Transverse colon (tissue), 4 donors: Measurements from ENCODE around the gene SAXO1. TPM values are rescaled to one million over a fixed set of nuclear protein-coding genes. Genes with fewer than 3 reads are reported as not detected.

Source experiments
- DNase-seq: peaks from one replicate; pipeline ENCODE4 v3.0.0-alpha.2; 2019
- H3K27ac ChIP-seq, 4 donors: fragments of 200-600 bp; sonication (generic); 2 replicates each; pipeline ENCODE4 v1.5.1; 2016 to 2018; ENCODE audit warnings: inconsistent platforms in 4 of 4
- H3K27me3 ChIP-seq: fragments of 200-600 bp; sonication (generic); 2 replicates; pipeline ENCODE4 v1.5.1; 2017; ENCODE audit warnings: inconsistent platforms
- H3K36me3 ChIP-seq, 4 donors: fragments of 200-600 bp; sonication (generic); 2 replicates each; pipeline ENCODE4 v1.5.1; 2017 to 2019; ENCODE audit warnings: inconsistent platforms in 4 of 4
- H3K4me1 ChIP-seq, 4 donors: fragments of 200-600 bp; sonication (generic); 2 replicates each; pipeline ENCODE4 v1.5.1; 2017 to 2020; ENCODE audit warnings: inconsistent platforms in 4 of 4
- H3K4me3 ChIP-seq, 4 donors: fragments of 200-600 bp; sonication (generic); 1 replicate in 1 of 4; 2 replicates in 3 of 4; pipeline versions ENCODE4 v1.5.1 to v1.6.1; 2017 to 2019; ENCODE audit warnings: inconsistent platforms in 4 of 4
- H3K9me3 ChIP-seq, 2 donors: fragments of 200-600 bp; sonication (generic); 2 replicates each; pipeline ENCODE4 v1.5.1; 2017 to 2019; ENCODE audit warnings: inconsistent platforms in 2 of 2
- CTCF ChIP-seq, 5 experiments: fragments of 200-600 bp in 3 of 5; fragments of 450-650 bp in 2 of 5; sonication (generic) in 3 of 5; IDR thresholded peaks; 1 replicate in 2 of 5; 2 replicates in 3 of 5; pipeline ENCODE4 v1.5.1; 2016 to 2017; ENCODE audit warnings: antibody characterized with exemption in 5 of 5, inconsistent platforms in 3 of 5, mild to moderate bottlenecking in 2 of 5, moderate library complexity in 1 of 5
- EP300 ChIP-seq: sonication (generic); formaldehyde crosslinking; IDR thresholded peaks from one replicate; pipeline ENCODE4 v1.6.1; 2017; ENCODE audit warnings: antibody characterized with exemption, low read depth
- POLR2A ChIP-seq: fragments of 450-650 bp; IDR thresholded peaks from one replicate; pipeline ENCODE4 v1.6.1; 2016; ENCODE audit warnings: antibody characterized with exemption, mild to moderate bottlenecking, moderate library complexity
- POLR2AphosphoS5 ChIP-seq, 3 donors: sonication (generic); formaldehyde crosslinking; IDR thresholded peaks; one replicate each; pipeline ENCODE4 v1.6.1; 2016; ENCODE audit warnings: antibody characterized with exemption in 3 of 3
- WGBS, 2 donors: methylation state at CpG; one replicate each; pipeline ENCODE4 v1.1.5; 2018; ENCODE audit warnings: low coverage in 1 of 2; 5-methylcytosine and 5-hydroxymethylcytosine counted together
- in situ Hi-C, 4 donors: fragments of 200-750 bp; cut with MboI; loops; one replicate each; pipeline versions ENCODE4 v1.15.0 to v1.15.1; 2017; ENCODE audit warnings: low sequenced_read_pairs in 3 of 4, low pct_ligation_motif_present in 1 of 4, low pct_unique_long_range_greater_than_20kb in 1 of 4
- intact Hi-C: fragments of 100-400 bp; cut with DNase I; formaldehyde crosslinking; loops from one replicate; pipeline ENCODE4 v1.15.1; 2023; ENCODE audit warnings: low total_unique reads
- total RNA-seq, 4 donors: library from RNA; depleted of rRNA; stranded (reverse); fragments of >200 nt; gene quantifications; one replicate each; pipeline ENCODE4 v1.1.0, GENCODE V29; 2016

The SAXO1 gene
- total RNA-seq, 4 donors from 2014 or later, result 0.41 TPM; not detected in 3

GRCh38 chr9:18907927-18908625 is 124.9 kb downstream of the SAXO1 start:
- in situ Hi-C loops, result no loop called here
- no peaks in the 10 kb centered on the region for H3K4me1 ChIP-seq
- H3K4me3 ChIP-seq, result no peak overlapping the region
- no peaks in the 10 kb centered on the region for H3K36me3 ChIP-seq
- no peak overlapping the region for H3K27ac ChIP-seq
- WGBS, 2 donors, result 85 to 100% methylated on average over 4 to 15 of the region's 15 CpGs
- intact Hi-C loops, result no loop called here
- no peak for DNase-seq
- no peaks in the 10 kb centered on the region for H3K27me3 ChIP-seq
- no peaks in the 10 kb centered on the region for H3K9me3 ChIP-seq
- TF ChIP-seq POLR2A, result no peak
- no peak for TF ChIP-seq POLR2AphosphoS5 (IDR thresholded peaks at IDR 0.05)
- TF ChIP-seq EP300, result no peak
- no peak for TF ChIP-seq CTCF (IDR thresholded peaks at IDR 0.05)

- H3K27me3 ChIP-seq, result no peaks in the 10 kb centered on the region
- TF ChIP-seq POLR2AphosphoS5 (IDR thresholded peaks at IDR 0.05) (no peak), EP300 (no peak), POLR2A (no peak), CTCF (IDR thresholded peaks at IDR 0.05) (no peak)
- DNase-seq, result no peak
- no peaks in the 10 kb centered on the region for H3K36me3 ChIP-seq
- intact Hi-C loops (no loop called here), in situ Hi-C loops (no loop called here)
- no peaks in the 10 kb centered on the region for H3K9me3 ChIP-seq
- H3K4me1 ChIP-seq, result no peaks in the 10 kb centered on the region
- no peak overlapping the region for H3K27ac ChIP-seq
- no peak overlapping the region for H3K4me3 ChIP-seq
- 94% methylated on average over 9 of the region's 9 CpGs; no CpG with 5 or more reads in 1 of the 2 donors for WGBS, 2 donors
These were observed 126.2 kb downstream of the SAXO1 start for GRCh38 chr9:18906656-18907395.

- DNase-seq, result no peak
- no peaks in the 10 kb centered on the region for H3K27me3 ChIP-seq
- in situ Hi-C loops (no loop called here), intact Hi-C loops (no loop called here)
- H3K27ac ChIP-seq, result no peak overlapping the region
- no peaks in the 10 kb centered on the region for H3K4me1 ChIP-seq
- WGBS, 2 donors, result 63 to 80% methylated on average over 2 to 9 of the region's 9 CpGs
- TF ChIP-seq EP300, result no peak
- TF ChIP-seq CTCF (IDR thresholded peaks at IDR 0.05), result no peak
- TF ChIP-seq POLR2A, result no peak
- TF ChIP-seq POLR2AphosphoS5 (IDR thresholded peaks at IDR 0.05), result no peak
- peaks cover 0 to 7% of the 10 kb centered on the region in 2 donors for H3K9me3 ChIP-seq
- no peak overlapping the region for H3K4me3 ChIP-seq
- H3K36me3 ChIP-seq, result no peaks in the 10 kb centered on the region
These were observed 127.0 kb downstream of the SAXO1 start for GRCh38 chr9:18905883-18906629.
